ENCODE results near the gene PYGB. TPM values are rescaled to one million over a fixed set of nuclear protein-coding genes. Genes with fewer than 3 reads are reported as not detected.

Gene PYGB
- total and polyA plus RNA-seq, 2 donors, result 27.4 to 52.6 TPM

GRCh38 chr20:25242231-25242630 is 5.7 kb upstream of the PYGB start:
- H3K4me1 ChIP-seq (ENCODE audit: control insufficient read depth in 2 of 2, insufficient read depth in 2 of 2, low read length in 2 of 2), result peaks cover 6 to 9% of the 10 kb centered on the region in 2 donors
- WGBS, result 94% methylated on average over 10 of the region's 10 CpGs
- DNase-seq (ENCODE audit: low read depth in 6 of 9, low spot score in 9 of 9), result no peak
- H3K27me3 ChIP-seq (ENCODE audit: control insufficient read depth in 2 of 2, insufficient read depth in 1 of 2, low read length in 1 of 2), result peaks cover 2 to 15% of the 10 kb centered on the region in 2 donors
- no peak overlapping the region for H3K4me3 ChIP-seq (ENCODE audit: low read length in 2 of 2)
- H3K36me3 ChIP-seq (ENCODE audit: control insufficient read depth in 2 of 2, insufficient read depth in 2 of 2, low read length in 1 of 2), result no peaks in the 10 kb centered on the region
- no peak overlapping the region for H3K27ac ChIP-seq (ENCODE audit: low read depth in 1 of 2, low read length in 1 of 2)
- peaks cover 0 to 5% of the 10 kb centered on the region in 2 donors for H3K9me3 ChIP-seq (ENCODE audit: control insufficient read depth in 2 of 2, insufficient read depth in 1 of 2, low read length in 1 of 2)

GRCh38 chr20:25243416-25243979 is 4.4 kb upstream of the PYGB start:
- Histone ChIP-seq H3K36me3 (ENCODE audit: control insufficient read depth in 2 of 2, insufficient read depth in 2 of 2, low read length in 1 of 2) (no peaks in the 10 kb centered on the region), H3K27ac (ENCODE audit: low read depth in 1 of 2, low read length in 1 of 2) (no peak overlapping the region), H3K4me3 (ENCODE audit: low read length in 2 of 2) (no peak overlapping the region), H3K4me1 (ENCODE audit: control insufficient read depth in 2 of 2, insufficient read depth in 2 of 2, low read length in 2 of 2) (peaks cover 9 to 11% of the 10 kb centered on the region in 2 donors), H3K27me3 (ENCODE audit: control insufficient read depth in 2 of 2, insufficient read depth in 1 of 2, low read length in 1 of 2) (peaks cover 2 to 19% of the 10 kb centered on the region in 2 donors), H3K9me3 (ENCODE audit: control insufficient read depth in 2 of 2, insufficient read depth in 1 of 2, low read length in 1 of 2) (peaks cover 0 to 5% of the 10 kb centered on the region in 2 donors)
- DNase-seq (ENCODE audit: low read depth in 6 of 9, low spot score in 9 of 9), result no peak

GRCh38 chr20:25244976-25245375 is 2.9 kb upstream of the PYGB start:
- no peak overlapping the region for H3K27ac ChIP-seq (ENCODE audit: low read depth in 1 of 2, low read length in 1 of 2)
- no peak for DNase-seq (ENCODE audit: low read depth in 6 of 9, low spot score in 9 of 9)
- H3K27me3 ChIP-seq (ENCODE audit: control insufficient read depth in 2 of 2, insufficient read depth in 1 of 2, low read length in 1 of 2), result peaks cover 2 to 22% of the 10 kb centered on the region in 2 donors
- 97% methylated on average over 5 of the region's 5 CpGs for WGBS
- no peak overlapping the region for H3K4me3 ChIP-seq (ENCODE audit: low read length in 2 of 2)
- peaks cover 13 to 14% of the 10 kb centered on the region in 2 donors for H3K4me1 ChIP-seq (ENCODE audit: control insufficient read depth in 2 of 2, insufficient read depth in 2 of 2, low read length in 2 of 2)
- no peaks in the 10 kb centered on the region for H3K36me3 ChIP-seq (ENCODE audit: control insufficient read depth in 2 of 2, insufficient read depth in 2 of 2, low read length in 1 of 2)
- H3K9me3 ChIP-seq (ENCODE audit: control insufficient read depth in 2 of 2, insufficient read depth in 1 of 2, low read length in 1 of 2), result peaks cover 0 to 5% of the 10 kb centered on the region in 2 donors

- no peak for DNase-seq (ENCODE audit: low read depth in 6 of 9, low spot score in 9 of 9)
- H3K27ac ChIP-seq (ENCODE audit: low read depth in 1 of 2, low read length in 1 of 2), result no peak overlapping the region
- H3K9me3 ChIP-seq (ENCODE audit: control insufficient read depth in 2 of 2, insufficient read depth in 1 of 2, low read length in 1 of 2), result peaks cover 0 to 5% of the 10 kb centered on the region in 2 donors
- WGBS, result 100% methylated on average over 1 of the region's 1 CpG
- H3K27me3 ChIP-seq (ENCODE audit: control insufficient read depth in 2 of 2, insufficient read depth in 1 of 2, low read length in 1 of 2), result peaks cover 2 to 22% of the 10 kb centered on the region in 2 donors
- H3K4me1 ChIP-seq (ENCODE audit: control insufficient read depth in 2 of 2, insufficient read depth in 2 of 2, low read length in 2 of 2), result peaks cover 13 to 14% of the 10 kb centered on the region in 2 donors
- H3K4me3 ChIP-seq (ENCODE audit: low read length in 2 of 2), result no peak overlapping the region
- no peaks in the 10 kb centered on the region for H3K36me3 ChIP-seq (ENCODE audit: control insufficient read depth in 2 of 2, insufficient read depth in 2 of 2, low read length in 1 of 2)
These were observed 2.4 kb upstream of the PYGB start for GRCh38 chr20:25245461-25245860.

- 92% methylated on average over 9 of the region's 9 CpGs for WGBS
- no peak overlapping the region for H3K27ac ChIP-seq (ENCODE audit: low read depth in 1 of 2, low read length in 1 of 2)
These were observed 1.5 kb upstream of the PYGB start for GRCh38 chr20:25246182-25246999.

GRCh38 chr20:25247000-25247517 is 826 bp upstream of the PYGB start:
- peak in 1 of 9 donors; percentile 46 for DNase-seq (ENCODE audit: low read depth in 6 of 9, low spot score in 9 of 9)
- Histone ChIP-seq H3K4me3 (ENCODE audit: low read length in 2 of 2) (peak overlapping the region; percentile 68 to 87), H3K27ac (ENCODE audit: low read depth in 1 of 2, low read length in 1 of 2) (peak overlapping the region in 1 of 2 donors; percentile 31), H3K36me3 (ENCODE audit: control insufficient read depth in 2 of 2, insufficient read depth in 2 of 2, low read length in 1 of 2) (peaks cover 0 to 3% of the 10 kb centered on the region in 2 donors), H3K27me3 (ENCODE audit: control insufficient read depth in 2 of 2, insufficient read depth in 1 of 2, low read length in 1 of 2) (peaks cover 2 to 22% of the 10 kb centered on the region in 2 donors), H3K4me1 (ENCODE audit: control insufficient read depth in 2 of 2, insufficient read depth in 2 of 2, low read length in 2 of 2) (peaks cover 13 to 14% of the 10 kb centered on the region in 2 donors), H3K9me3 (ENCODE audit: control insufficient read depth in 2 of 2, insufficient read depth in 1 of 2, low read length in 1 of 2) (peaks cover 0 to 5% of the 10 kb centered on the region in 2 donors)
- WGBS, result 14% methylated on average over 24 of the region's 24 CpGs

More at GRCh38 chr20:25246182-25246999, 1.5 kb upstream of the PYGB start:
- Histone ChIP-seq H3K4me3 (ENCODE audit: low read length in 2 of 2) (no peak overlapping the region), H3K27me3 (ENCODE audit: control insufficient read depth in 2 of 2, insufficient read depth in 1 of 2, low read length in 1 of 2) (peaks cover 2 to 22% of the 10 kb centered on the region in 2 donors), H3K9me3 (ENCODE audit: control insufficient read depth in 2 of 2, insufficient read depth in 1 of 2, low read length in 1 of 2) (peaks cover 0 to 5% of the 10 kb centered on the region in 2 donors), H3K4me1 (ENCODE audit: control insufficient read depth in 2 of 2, insufficient read depth in 2 of 2, low read length in 2 of 2) (peaks cover 13 to 14% of the 10 kb centered on the region in 2 donors), H3K36me3 (ENCODE audit: control insufficient read depth in 2 of 2, insufficient read depth in 2 of 2, low read length in 1 of 2) (peaks cover 0 to 3% of the 10 kb centered on the region in 2 donors)
- no peak for DNase-seq (ENCODE audit: low read depth in 6 of 9, low spot score in 9 of 9)

GRCh38 chr20:25247518-25247955 is 348 bp upstream of the PYGB start:
- Histone ChIP-seq H3K27ac (ENCODE audit: low read depth in 1 of 2, low read length in 1 of 2) (peak overlapping the region in 1 of 2 donors; percentile 52), H3K4me1 (ENCODE audit: control insufficient read depth in 2 of 2, insufficient read depth in 2 of 2, low read length in 2 of 2) (peaks cover 13 to 14% of the 10 kb centered on the region in 2 donors), H3K36me3 (ENCODE audit: control insufficient read depth in 2 of 2, insufficient read depth in 2 of 2, low read length in 1 of 2) (peaks cover 0 to 3% of the 10 kb centered on the region in 2 donors), H3K27me3 (ENCODE audit: control insufficient read depth in 2 of 2, insufficient read depth in 1 of 2, low read length in 1 of 2) (peaks cover 2 to 19% of the 10 kb centered on the region in 2 donors), H3K9me3 (ENCODE audit: control insufficient read depth in 2 of 2, insufficient read depth in 1 of 2, low read length in 1 of 2) (peaks cover 0 to 5% of the 10 kb centered on the region in 2 donors), H3K4me3 (ENCODE audit: low read length in 2 of 2) (peak overlapping the region; percentile 68 to 87)
- DNase-seq (ENCODE audit: low read depth in 6 of 9, low spot score in 9 of 9), result peak in 4 of 9 donors; percentile 17 to 38 (median 25)
- under 1% methylated on average over 37 of the region's 37 CpGs for WGBS

- Histone ChIP-seq H3K27ac (ENCODE audit: low read depth in 1 of 2, low read length in 1 of 2) (no peak overlapping the region), H3K9me3 (ENCODE audit: control insufficient read depth in 2 of 2, insufficient read depth in 1 of 2, low read length in 1 of 2) (no peaks in the 10 kb centered on the region), H3K27me3 (ENCODE audit: control insufficient read depth in 2 of 2, insufficient read depth in 1 of 2, low read length in 1 of 2) (peaks cover 0 to 15% of the 10 kb centered on the region in 2 donors), H3K36me3 (ENCODE audit: control insufficient read depth in 2 of 2, insufficient read depth in 2 of 2, low read length in 1 of 2) (peaks cover 0 to 3% of the 10 kb centered on the region in 2 donors), H3K4me1 (ENCODE audit: control insufficient read depth in 2 of 2, insufficient read depth in 2 of 2, low read length in 2 of 2) (peaks cover 13 to 14% of the 10 kb centered on the region in 2 donors), H3K4me3 (ENCODE audit: low read length in 2 of 2) (peak overlapping the region; percentile 55 to 68)
- DNase-seq (ENCODE audit: low read depth in 6 of 9, low spot score in 9 of 9), result peak in 3 of 9 donors; percentile 9 to 41 (median 13)
- WGBS, result 28% methylated on average over 6 of the region's 6 CpGs
These were observed 894 bp downstream of the PYGB start for GRCh38 chr20:25248786-25249172.

All from thymus (tissue), 11 donors.